MM.1S (cell line): ENCODE results near the gene HBM.
A peak's percentile ranks its signal among the peaks of the same experiment; 100 is the strongest.
"Not testable (repeated sequence)": the region's sequence is repeated elsewhere in the genome, so short reads cannot be mapped to it uniquely, and the experiment has no call there.

ENCODE experiments used
- DNase-seq: peaks from one replicate; pipeline ENCODE4 v3.0.0-alpha.2; 2015
- H2AFZ ChIP-seq: fragments of 300-600 bp; sonication (generic); 2 replicates; pipeline ENCODE4 v1.6.0; 2016; ENCODE audit warnings: antibody characterized with exemption, low read length
- H3F3A ChIP-seq: fragments of 300-600 bp; sonication (generic); 2 replicates; pipeline ENCODE4 v1.6.1; 2016; ENCODE audit warnings: mild to moderate bottlenecking, antibody characterized with exemption, low read length, moderate library complexity, mixed read lengths; ENCODE audit not compliant: insufficient read depth
- H3K27ac ChIP-seq: fragments of 300-600 bp; sonication (generic); 2 replicates; pipeline ENCODE4 v1.5.1; 2016; ENCODE audit warnings: mild to moderate bottlenecking, low read length
- H3K27me3 ChIP-seq: fragments of 300-600 bp; sonication (generic); replicated peaks from 2 replicates; pipeline ENCODE4 v1.6.0; 2016; ENCODE audit warnings: low read length; ENCODE audit not compliant: insufficient read depth
- H3K36me3 ChIP-seq: fragments of 300-600 bp; sonication (generic); replicated peaks from 2 replicates; pipeline ENCODE4 v1.6.1; 2016; ENCODE audit warnings: mild to moderate bottlenecking, low read length, mixed read lengths; ENCODE audit not compliant: insufficient read depth
- H3K4me1 ChIP-seq: fragments of 300-600 bp; sonication (generic); 2 replicates; pipeline ENCODE4 v1.6.1; 2016; ENCODE audit warnings: low read length, mixed read lengths
- H3K4me2 ChIP-seq: fragments of 300-600 bp; sonication (generic); 2 replicates; pipeline ENCODE4 v1.6.0; 2016; ENCODE audit warnings: low read depth, low read length
- H3K4me3 ChIP-seq: fragments of 300-600 bp; sonication (generic); 2 replicates; pipeline ENCODE4 v1.5.1; 2016; ENCODE audit warnings: low read length, mixed read lengths
- H3K79me2 ChIP-seq: fragments of 300-600 bp; sonication (generic); 2 replicates; pipeline ENCODE4 v1.6.1; 2016; ENCODE audit warnings: mixed run types, low read length, mixed read lengths
- H3K9ac ChIP-seq: fragments of 300-600 bp; sonication (generic); 2 replicates; pipeline ENCODE4 v1.6.1; 2016; ENCODE audit warnings: low read length, mixed read lengths
- H3K9me2 ChIP-seq: fragments of 300-600 bp; sonication (generic); replicated peaks from 2 replicates; pipeline ENCODE4 v1.6.1; 2016; ENCODE audit warnings: mild to moderate bottlenecking, low read length, mixed read lengths; ENCODE audit not compliant: insufficient read depth
- H3K9me3 ChIP-seq: fragments of 300-600 bp; sonication (generic); replicated peaks from 2 replicates; pipeline ENCODE4 v1.6.1; 2016; ENCODE audit warnings: mild to moderate bottlenecking, low read length, mixed read lengths; ENCODE audit not compliant: insufficient read depth
- H4K20me1 ChIP-seq: fragments of 300-600 bp; sonication (generic); 2 replicates; pipeline ENCODE4 v1.6.1; 2016; ENCODE audit warnings: mild to moderate bottlenecking, low read length, moderate library complexity, mixed read lengths; ENCODE audit not compliant: insufficient read depth
- CTCF ChIP-seq: fragments of 300-600 bp; sonication (generic); IDR thresholded peaks from 2 replicates; pipeline ENCODE4 v1.5.1; 2016; ENCODE audit warnings: antibody characterized with exemption, low read length, mixed read lengths
- EZH2 ChIP-seq: fragments of 300-600 bp; sonication (generic); optimal IDR thresholded peaks from 2 replicates; pipeline ENCODE3; 2017; ENCODE audit warnings: low read depth, mild to moderate bottlenecking, antibody characterized with exemption, low read length, mixed read lengths
- EZH2phosphoT487 ChIP-seq: fragments of 300-600 bp; sonication (generic); IDR thresholded peaks from 2 replicates; pipeline ENCODE4 v1.6.1; 2018; ENCODE audit warnings: antibody characterized with exemption, low read length

The HBM gene

DNA sequence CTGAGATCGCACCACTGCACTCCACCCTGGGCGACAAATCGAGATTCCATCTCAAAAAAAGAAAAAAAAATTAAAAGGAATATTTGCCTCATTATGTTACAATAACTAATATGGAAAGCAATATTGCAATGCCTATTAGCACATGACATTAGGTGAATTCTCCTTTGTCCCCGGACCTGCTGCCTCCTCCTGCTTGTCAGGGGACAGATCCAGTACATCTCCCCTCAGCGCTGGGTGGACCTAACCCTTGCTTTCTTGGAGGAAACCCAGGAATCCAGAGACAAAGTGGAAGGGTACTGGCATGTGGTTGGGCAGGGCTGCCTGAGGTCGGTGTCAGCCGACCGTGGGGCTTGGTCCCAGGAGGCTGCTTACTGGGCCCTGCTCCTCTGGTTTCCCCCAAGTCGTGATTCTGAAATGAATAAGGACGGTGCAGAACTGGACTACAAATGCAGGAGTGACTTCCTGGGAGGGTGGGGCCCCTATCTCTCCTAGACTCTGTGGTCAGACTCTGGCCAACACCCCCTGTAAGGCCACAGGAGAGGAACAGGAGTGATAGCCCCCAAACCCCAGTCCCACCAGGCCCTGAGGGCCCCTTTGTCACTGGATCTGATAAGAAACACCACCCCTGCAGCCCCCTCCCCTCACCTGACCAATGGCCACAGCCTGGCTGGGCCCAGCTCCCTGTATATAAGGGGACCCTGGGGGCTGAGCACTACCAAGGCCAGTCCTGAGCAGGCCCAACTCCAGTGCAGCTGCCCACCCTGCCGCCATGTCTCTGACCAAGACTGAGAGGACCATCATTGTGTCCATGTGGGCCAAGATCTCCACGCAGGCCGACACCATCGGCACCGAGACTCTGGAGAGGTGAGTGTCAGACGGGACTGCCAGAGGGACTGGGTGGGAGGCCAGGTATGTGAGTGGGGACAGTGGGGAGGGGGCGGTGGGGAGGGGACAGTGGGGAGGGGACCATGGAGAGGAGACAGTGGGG lies 13.3 kb upstream of the HBM start, which contains the start of gene HBZ:
HBZ (plus strand) TSS at position 504 of the 988 bp plus-strand sequence; CDS start at position 770, 266 bp downstream.
- Histone ChIP-seq H3K9ac (no peak within 1 kb of the TSS), H3K9me2 (no peaks in the 10 kb centered on the region), H3K9me3 (no peaks in the 10 kb centered on the region), H3K36me3 (no peaks in the 10 kb centered on the region), H3K4me1 (no peaks in the 10 kb centered on the region), H3K4me3 (no peak within 1 kb of the TSS), H2AFZ (no peak within 1 kb of the TSS), H3K27me3 (peaks cover 61% of the 10 kb centered on the region), H3K27ac (no peak within 1 kb of the TSS), H3K4me2 (no peak within 1 kb of the TSS), H3F3A (no peaks in the 10 kb centered on the region), H3K79me2 (no peaks in the 10 kb centered on the region), H4K20me1 (no peaks in the 10 kb centered on the region)
- TF ChIP-seq EZH2, result no peak
- TF ChIP-seq CTCF, result no peak
- TF ChIP-seq EZH2phosphoT487, result no peak
- DNase-seq, result no peak

DNA sequence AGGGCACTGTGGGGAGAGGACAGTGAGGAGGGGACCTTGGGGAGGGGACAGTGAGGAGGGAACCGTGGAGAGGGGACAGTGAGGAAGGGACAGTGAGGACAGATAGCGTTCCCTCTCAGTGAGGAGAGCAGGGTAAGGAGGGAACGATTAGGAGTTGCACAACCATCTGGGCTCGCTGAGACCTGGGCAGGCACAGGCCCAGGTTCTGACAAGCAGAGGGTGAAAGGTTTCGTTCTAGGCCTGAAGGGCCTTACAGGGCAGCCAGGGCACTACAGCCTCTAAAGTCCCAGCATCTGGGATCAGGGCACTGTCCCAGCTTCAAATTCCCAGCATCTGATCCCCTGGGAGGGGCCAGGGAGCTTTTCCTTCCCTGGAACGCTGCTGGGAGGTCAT lies 12.7 kb upstream of the HBM start:
- H3K9me2 ChIP-seq, H3K4me2 ChIP-seq, H3F3A ChIP-seq, H3K79me2 ChIP-seq, H3K27ac ChIP-seq, H4K20me1 ChIP-seq, H3K9me3 ChIP-seq, DNase-seq, H3K4me1 ChIP-seq, H3K9ac ChIP-seq, H3K4me3 ChIP-seq, H2AFZ ChIP-seq, H3K36me3 ChIP-seq: not testable (repeated sequence)
- peaks cover 65% of the 10 kb centered on the region for H3K27me3 ChIP-seq

- not testable (repeated sequence) for DNase-seq, H3K4me3 ChIP-seq, H3K4me2 ChIP-seq, H3K9ac ChIP-seq, H3K9me2 ChIP-seq, H4K20me1 ChIP-seq, H3F3A ChIP-seq, H3K27ac ChIP-seq, H3K4me1 ChIP-seq, H3K79me2 ChIP-seq, H3K36me3 ChIP-seq, H3K9me3 ChIP-seq, H2AFZ ChIP-seq
- peaks cover 66% of the 10 kb centered on the region for H3K27me3 ChIP-seq
Measured at GRCh38 chr16:153550-154216, 12.1 kb upstream of the HBM start.

DNA sequence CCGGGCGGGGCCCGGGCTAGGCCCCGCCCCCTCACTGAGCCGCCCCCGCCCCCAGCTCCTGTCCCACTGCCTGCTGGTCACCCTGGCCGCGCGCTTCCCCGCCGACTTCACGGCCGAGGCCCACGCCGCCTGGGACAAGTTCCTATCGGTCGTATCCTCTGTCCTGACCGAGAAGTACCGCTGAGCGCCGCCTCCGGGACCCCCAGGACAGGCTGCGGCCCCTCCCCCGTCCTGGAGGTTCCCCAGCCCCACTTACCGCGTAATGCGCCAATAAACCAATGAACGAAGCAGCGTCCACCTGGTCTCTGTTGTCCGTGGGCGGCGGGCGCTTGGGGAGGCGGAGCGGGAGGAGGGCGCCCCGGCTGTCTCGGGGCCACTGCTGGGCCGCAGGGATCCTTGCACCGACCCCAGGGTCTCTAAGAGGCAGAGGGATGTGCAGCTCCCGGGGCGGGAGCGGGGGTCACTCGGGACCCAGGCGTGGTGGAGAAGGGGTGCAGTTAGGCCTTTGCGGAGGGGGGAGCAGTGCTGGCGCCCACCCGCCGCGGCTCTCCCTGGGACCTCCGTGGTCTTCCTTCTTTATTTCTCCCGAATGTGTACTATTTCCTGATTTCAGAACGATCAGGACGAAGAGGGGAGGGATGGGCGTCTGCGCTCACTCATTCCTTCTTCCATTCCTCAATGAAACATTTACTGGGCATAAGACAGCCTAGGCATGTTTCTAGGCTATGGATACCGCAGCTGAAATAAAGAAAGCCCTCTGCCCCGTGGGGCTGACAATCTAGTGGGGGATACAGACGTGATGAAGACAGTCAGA lies 11.4 kb upstream of the HBM start:
- Histone ChIP-seq H3K4me3 (peak overlapping the region; percentile 44), H3K9ac (no peak overlapping the region), H3F3A (no peaks in the 10 kb centered on the region), H3K79me2 (no peaks in the 10 kb centered on the region), H3K4me1 (no peaks in the 10 kb centered on the region), H3K4me2 (peak overlapping the region; percentile 83), H3K9me2 (no peaks in the 10 kb centered on the region), H3K27me3 (peaks cover 64% of the 10 kb centered on the region), H3K27ac (no peak overlapping the region), H4K20me1 (no peaks in the 10 kb centered on the region), H3K36me3 (no peaks in the 10 kb centered on the region), H3K9me3 (no peaks in the 10 kb centered on the region), H2AFZ (peak overlapping the region; percentile 47)
- DNase-seq, result no peak
- TF ChIP-seq EZH2phosphoT487, result no peak
- TF ChIP-seq CTCF, result no peak
- no peak for TF ChIP-seq EZH2
